Measurements from ENCODE around the gene PNPLA2.

Gene PNPLA2
- total RNA-seq, result 7.2 to 33.8 (median 17.0) reads per million in 18 experiments

GRCh38 chr11:818396-819128 is at the start of gene PNPLA2:
TSS of gene PNPLA2 (plus strand) at chr11:818914. CDS start at chr11:819719, 805 bp downstream.
- DNase-seq, result peak in 1 of 2 donors; percentile 30

GRCh38 chr11:769887-770641 is 48.6 kb upstream of the PNPLA2 start:
- DNase-seq, result no peak

GRCh38 chr11:770642-771616 is 47.8 kb upstream of the PNPLA2 start:
- no peak for DNase-seq

GRCh38 chr11:771617-772204 is 47.0 kb upstream of the PNPLA2 start:
- no peak for DNase-seq

GRCh38 chr11:772429-773390 is 46.0 kb upstream of the PNPLA2 start:
- DNase-seq, result no peak

GRCh38 chr11:773425-773824 is 45.3 kb upstream of the PNPLA2 start:
- no peak for DNase-seq

- DNase-seq, result no peak
These were observed 44.9 kb upstream of the PNPLA2 start for GRCh38 chr11:773830-774229.

- DNase-seq, result no peak
These were observed 43.7 kb upstream of the PNPLA2 start for GRCh38 chr11:774873-775592.

- DNase-seq, result no peak
These were observed 42.5 kb upstream of the PNPLA2 start for GRCh38 chr11:776263-776560.

- peak; percentile 13 to 50 for DNase-seq
These were observed 42.0 kb upstream of the PNPLA2 start for GRCh38 chr11:776561-777287.

GRCh38 chr11:777288-778255 is 41.1 kb upstream of the PNPLA2 start, which contains the start of gene GATD1:
TSS of gene GATD1 (minus strand) at chr11:777487. CDS start at chr11:777462, 25 bp downstream.
- DNase-seq, result peak; percentile 90 to 93

GRCh38 chr11:778976-779954 is 39.4 kb upstream of the PNPLA2 start:
- DNase-seq, result no peak

GRCh38 chr11:779955-780532 is 38.7 kb upstream of the PNPLA2 start:
- no peak for DNase-seq

GRCh38 chr11:782264-783174 is 36.2 kb upstream of the PNPLA2 start:
- DNase-seq, result no peak

- peak in 1 of 2 donors; percentile 52 for DNase-seq
These were observed 35.1 kb upstream of the PNPLA2 start for GRCh38 chr11:783581-784015.
